Neural cell (in vitro differentiated cells): ENCODE measurements around the gene ALK. TPM values are rescaled to one million over a fixed set of nuclear protein-coding genes. Genes with fewer than 3 reads are reported as not detected.

Experiments
- H2AFZ ChIP-seq: fragments of 200-600, 300-800 bp; sonication (generic), shearing (Covaris generic); 2 replicates; pipeline ENCODE4 v1.6.0; 2014; ENCODE audit warnings: low read depth, mild to moderate bottlenecking, antibody characterized with exemption, low read length, moderate library complexity
- H3F3A ChIP-seq: fragments of 200-600 bp; shearing (Covaris generic); 2 replicates; pipeline ENCODE4 v1.6.1; 2016; ENCODE audit warnings: mild to moderate bottlenecking, moderate library complexity, mixed read lengths, antibody characterized with exemption, low read length; ENCODE audit not compliant: insufficient read depth, poor library complexity, severe bottlenecking
- H3K27ac ChIP-seq: fragments of 200-600, 300-800 bp; sonication (generic), shearing (Covaris generic); 2 replicates; pipeline ENCODE4 v1.5.1; 2014; ENCODE audit warnings: mild to moderate bottlenecking, low read length, moderate library complexity
- H3K27me3 ChIP-seq: fragments of 300-800, 200-600 bp; sonication (generic), shearing (Covaris generic); 2 replicates; pipeline ENCODE4 v1.6.0; 2014; ENCODE audit warnings: mild to moderate bottlenecking, low read depth, low read length, moderate library complexity; ENCODE audit not compliant: insufficient read depth
- H3K36me3 ChIP-seq: fragments of 300-800, 200-600 bp; sonication (generic), shearing (Covaris generic); 2 replicates; pipeline ENCODE4 v1.5.1; 2014; ENCODE audit warnings: mild to moderate bottlenecking, antibody characterized with exemption, low read length, moderate library complexity; ENCODE audit not compliant: insufficient read depth
- H3K4me2 ChIP-seq: fragments of 300-800, 200-600 bp; sonication (generic), shearing (Covaris generic); 2 replicates; pipeline ENCODE4 v1.6.0; 2014; ENCODE audit warnings: mild to moderate bottlenecking, low read length
- H3K4me3 ChIP-seq: fragments of 300-800, 200-600 bp; sonication (generic), shearing (Covaris generic); 2 replicates; pipeline ENCODE4 v1.5.1; 2014; ENCODE audit warnings: mild to moderate bottlenecking, low read length, moderate library complexity
- H3K79me2 ChIP-seq: fragments of 200-600 bp; shearing (Covaris generic); replicated peaks from 2 replicates; pipeline ENCODE4 v1.6.0; 2014; ENCODE audit warnings: mild to moderate bottlenecking, low read length, moderate library complexity; ENCODE audit not compliant: insufficient read depth
- H3K9ac ChIP-seq: fragments of 300-800, 200-600 bp; sonication (generic), shearing (Covaris generic); 2 replicates; pipeline ENCODE4 v1.6.1; 2016; ENCODE audit warnings: mild to moderate bottlenecking, low read length, mixed read lengths
- H3K9me2 ChIP-seq: fragments of 200-600 bp; shearing (Covaris generic); 2 replicates; pipeline ENCODE4 v1.6.1; 2016; ENCODE audit warnings: mild to moderate bottlenecking, low read length, mixed read lengths; ENCODE audit not compliant: insufficient read depth
- H3K9me3 ChIP-seq: fragments of 200-600, 300-800 bp; sonication (generic), shearing (Covaris generic); 2 replicates; pipeline ENCODE4 v1.6.1; 2016; ENCODE audit warnings: mild to moderate bottlenecking, mixed run types, low read length, moderate library complexity, mixed read lengths
- H4K20me1 ChIP-seq: fragments of 200-600 bp; shearing (Covaris generic); 2 replicates; pipeline ENCODE4 v1.6.1; 2016; ENCODE audit warnings: mild to moderate bottlenecking, mixed run types; ENCODE audit not compliant: insufficient read depth
- CTCF ChIP-seq: fragments of 450-650 bp; IDR thresholded peaks from 2 replicates; pipeline ENCODE4 v1.5.1; 2014; ENCODE audit warnings: antibody characterized with exemption, mild to moderate bottlenecking, moderate library complexity; ENCODE audit not compliant: poor library complexity, severe bottlenecking
- EP300 ChIP-seq: fragments of 450-650 bp; conservative IDR thresholded peaks from 2 replicates; pipeline ENCODE4 v1.6.1; 2014; ENCODE audit warnings: antibody characterized with exemption, mild to moderate bottlenecking, moderate library complexity; ENCODE audit not compliant: poor library complexity, severe bottlenecking
- POLR2AphosphoS5 ChIP-seq: IDR thresholded peaks from 2 replicates; pipeline ENCODE4 v1.6.1; 2012
- RAD21 ChIP-seq: fragments of 450-650 bp; conservative IDR thresholded peaks from 2 replicates; pipeline ENCODE4 v1.6.1; 2014; ENCODE audit warnings: antibody characterized with exemption, mild to moderate bottlenecking, moderate library complexity
- polyA plus RNA-seq: library from polyadenylated mRNA; depleted of rRNA; stranded (reverse); fragments of >200 nt; gene quantifications from 2 replicates; pipeline ENCODE4 v1.2.3, GENCODE V29; 2014
- TF ChIP-seq, protein P1 (sequence below): IDR thresholded peaks from 2 replicates; pipeline ENCODE4 v1.6.1; 2012; ENCODE audit warnings: borderline replicate concordance

ALK gene
- polyA plus RNA-seq, 1 donor from 2014 or later: 7.1 TPM

- Histone ChIP-seq H3K9ac (peak overlapping the region; percentile 18), H3F3A (peaks cover 4% of the 10 kb centered on the region), H3K9me3 (no peaks in the 10 kb centered on the region), H4K20me1 (no peaks in the 10 kb centered on the region), H3K9me2 (no peaks in the 10 kb centered on the region), H2AFZ (no peak overlapping the region), H3K36me3 (no peaks in the 10 kb centered on the region), H3K27ac (peak overlapping the region; percentile 78), H3K4me2 (peak overlapping the region; percentile 41), H3K79me2 (no peaks in the 10 kb centered on the region), H3K4me3 (peak overlapping the region; percentile 44), H3K27me3 (no peaks in the 10 kb centered on the region)
- TF ChIP-seq CTCF (no peak), POLR2AphosphoS5 (peak; percentile 50), RAD21 (no peak), EP300 (peak; percentile 76)
Observed at GRCh38 chr2:29166242-29167039, 754.9 kb downstream of the ALK start.

DNA sequence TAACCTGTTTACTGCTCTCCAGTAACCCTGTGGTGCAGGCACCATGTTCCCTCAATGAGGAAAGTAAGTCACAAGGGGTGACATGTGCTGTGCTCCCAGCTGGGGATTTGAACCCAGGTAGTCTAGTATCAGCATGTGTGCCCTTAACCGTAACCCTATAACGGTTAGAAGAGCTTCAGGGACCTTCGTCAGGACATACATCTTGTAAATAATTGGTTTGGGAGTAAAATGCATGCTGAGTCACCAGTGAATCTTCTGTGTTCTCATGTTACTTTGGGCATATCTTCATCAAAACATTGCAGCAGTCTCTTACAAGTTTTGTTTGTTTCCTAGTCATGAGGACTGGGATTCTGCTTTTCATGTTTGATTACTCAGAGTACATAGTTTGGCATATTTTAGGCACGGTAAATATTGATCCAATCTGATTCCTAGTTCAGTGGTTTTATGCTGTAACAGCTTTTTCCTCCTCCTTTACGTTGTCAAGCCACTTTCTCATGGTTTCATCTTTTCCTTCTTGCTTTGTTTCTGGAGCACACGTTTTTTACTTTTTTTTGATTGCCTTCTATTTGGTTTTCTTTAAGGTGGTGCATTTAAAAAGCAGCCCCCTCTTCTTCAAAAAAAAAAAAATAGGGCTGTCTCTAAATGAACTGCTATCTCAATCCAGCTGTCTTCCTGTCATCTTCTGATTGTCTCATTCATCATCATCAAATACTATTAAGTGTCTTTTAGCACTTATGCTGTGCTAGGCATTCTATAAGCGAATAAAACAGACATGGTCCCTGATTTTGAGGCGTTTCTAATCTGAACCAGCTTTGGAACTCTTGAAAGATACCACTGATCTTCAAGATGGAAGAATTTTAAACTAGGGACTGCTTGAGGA is 755.8 kb downstream of the ALK start:
- Histone ChIP-seq H3K4me3 (peak overlapping the region; percentile 44), H3K4me2 (peak overlapping the region; percentile 41), H3F3A (peaks cover 4% of the 10 kb centered on the region), H3K9me2 (no peaks in the 10 kb centered on the region), H3K27ac (peak overlapping the region; percentile 78), H2AFZ (no peak overlapping the region), H3K36me3 (no peaks in the 10 kb centered on the region), H3K9ac (peak overlapping the region; percentile 18), H4K20me1 (no peaks in the 10 kb centered on the region), H3K9me3 (no peaks in the 10 kb centered on the region), H3K79me2 (no peaks in the 10 kb centered on the region), H3K27me3 (no peaks in the 10 kb centered on the region)
- TF ChIP-seq EP300 (peak; percentile 84), RAD21 (no peak), POLR2AphosphoS5 (peak; percentile 55)

GRCh38 chr2:29164091-29164846 is 757.1 kb downstream of the ALK start:
- Histone ChIP-seq H3F3A (peaks cover 4% of the 10 kb centered on the region), H3K27me3 (no peaks in the 10 kb centered on the region), H4K20me1 (no peaks in the 10 kb centered on the region), H2AFZ (no peak overlapping the region), H3K36me3 (no peaks in the 10 kb centered on the region), H3K9me3 (no peaks in the 10 kb centered on the region), H3K79me2 (no peaks in the 10 kb centered on the region), H3K27ac (peak overlapping the region; percentile 21), H3K4me2 (peak overlapping the region; percentile 28), H3K9me2 (no peaks in the 10 kb centered on the region), H3K9ac (no peak overlapping the region), H3K4me3 (no peak overlapping the region)
- TF ChIP-seq, protein P1, sequence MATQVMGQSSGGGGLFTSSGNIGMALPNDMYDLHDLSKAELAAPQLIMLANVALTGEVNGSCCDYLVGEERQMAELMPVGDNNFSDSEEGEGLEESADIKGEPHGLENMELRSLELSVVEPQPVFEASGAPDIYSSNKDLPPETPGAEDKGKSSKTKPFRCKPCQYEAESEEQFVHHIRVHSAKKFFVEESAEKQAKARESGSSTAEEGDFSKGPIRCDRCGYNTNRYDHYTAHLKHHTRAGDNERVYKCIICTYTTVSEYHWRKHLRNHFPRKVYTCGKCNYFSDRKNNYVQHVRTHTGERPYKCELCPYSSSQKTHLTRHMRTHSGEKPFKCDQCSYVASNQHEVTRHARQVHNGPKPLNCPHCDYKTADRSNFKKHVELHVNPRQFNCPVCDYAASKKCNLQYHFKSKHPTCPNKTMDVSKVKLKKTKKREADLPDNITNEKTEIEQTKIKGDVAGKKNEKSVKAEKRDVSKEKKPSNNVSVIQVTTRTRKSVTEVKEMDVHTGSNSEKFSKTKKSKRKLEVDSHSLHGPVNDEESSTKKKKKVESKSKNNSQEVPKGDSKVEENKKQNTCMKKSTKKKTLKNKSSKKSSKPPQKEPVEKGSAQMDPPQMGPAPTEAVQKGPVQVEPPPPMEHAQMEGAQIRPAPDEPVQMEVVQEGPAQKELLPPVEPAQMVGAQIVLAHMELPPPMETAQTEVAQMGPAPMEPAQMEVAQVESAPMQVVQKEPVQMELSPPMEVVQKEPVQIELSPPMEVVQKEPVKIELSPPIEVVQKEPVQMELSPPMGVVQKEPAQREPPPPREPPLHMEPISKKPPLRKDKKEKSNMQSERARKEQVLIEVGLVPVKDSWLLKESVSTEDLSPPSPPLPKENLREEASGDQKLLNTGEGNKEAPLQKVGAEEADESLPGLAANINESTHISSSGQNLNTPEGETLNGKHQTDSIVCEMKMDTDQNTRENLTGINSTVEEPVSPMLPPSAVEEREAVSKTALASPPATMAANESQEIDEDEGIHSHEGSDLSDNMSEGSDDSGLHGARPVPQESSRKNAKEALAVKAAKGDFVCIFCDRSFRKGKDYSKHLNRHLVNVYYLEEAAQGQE: peak; percentile 14
- no peak for TF ChIP-seq EP300
